HG03575 (cell line): Measurements from ENCODE around the gene XKR3.
"Not testable (repeated sequence)": the region's sequence is repeated elsewhere in the genome, so short reads cannot be mapped to it uniquely, and the experiment has no call there.

Source experiments
- ATAC-seq: cut with Tn5 transposase; IDR thresholded peaks from one replicate; pipeline ENCODE4 v1.9.1; 2021; ENCODE audit not compliant: unreplicated experiment, insufficient number of reproducible peaks, low FRiP score; ENCODE audit errors: extremely low read depth

The XKR3 gene

DNA sequence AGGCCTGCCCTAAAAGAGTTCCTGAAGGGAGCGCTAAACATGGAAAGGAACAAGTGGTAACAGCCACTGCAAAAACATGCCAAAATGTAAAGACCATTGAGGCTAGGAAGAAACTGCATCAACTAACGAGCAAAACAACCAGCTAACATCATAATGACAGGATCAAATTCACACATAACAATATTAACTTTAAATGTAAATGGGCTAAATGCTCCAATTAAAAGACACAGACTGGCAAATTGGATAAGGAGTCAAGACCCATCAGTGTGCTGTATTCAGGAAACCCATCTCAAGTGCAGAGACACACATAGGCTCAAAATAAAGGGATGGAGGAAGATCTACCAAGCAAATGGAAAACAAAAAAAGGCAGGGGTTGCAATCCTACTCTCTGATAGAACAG, 57.3 kb downstream of the XKR3 start:
- ATAC-seq, result not testable (repeated sequence)

DNA sequence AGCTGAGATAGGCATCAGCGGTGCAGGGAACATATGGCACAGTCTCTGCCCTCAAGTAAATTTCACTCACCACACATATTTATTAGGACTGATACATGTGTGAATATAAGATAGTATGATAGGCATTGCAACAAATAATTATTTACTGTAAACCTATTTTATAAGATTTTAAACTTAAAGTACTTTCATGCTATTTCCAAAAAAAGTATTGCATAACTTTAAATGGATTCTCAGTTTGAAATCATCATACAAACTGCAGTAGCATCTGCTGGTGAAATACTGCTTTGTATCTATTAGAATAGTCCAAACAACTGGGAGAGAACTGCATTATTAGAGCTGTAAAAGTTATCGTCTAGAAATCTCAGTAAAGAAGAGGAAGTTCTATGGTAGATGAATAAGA, 63.0 kb downstream of the XKR3 start:
- not testable (repeated sequence) for ATAC-seq

DNA sequence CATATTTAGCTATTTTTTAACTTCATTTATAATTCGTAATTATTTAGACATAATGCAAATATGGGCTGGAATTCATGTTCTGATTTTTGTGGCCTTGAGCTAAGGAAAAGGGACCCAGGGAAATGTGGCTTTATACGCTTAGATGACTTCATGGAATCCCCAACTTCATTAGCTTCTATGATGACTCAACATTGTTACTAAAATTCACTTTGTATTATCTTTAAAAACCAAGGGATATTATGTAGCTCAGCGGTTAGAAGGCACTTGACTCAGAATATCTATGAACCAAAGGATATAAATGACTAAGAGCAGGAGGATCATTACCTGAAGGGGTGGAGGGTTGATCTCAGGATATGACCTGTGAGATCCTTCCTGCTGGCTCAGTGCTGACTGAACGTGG, 64.8 kb downstream of the XKR3 start:
- not testable (repeated sequence) for ATAC-seq

GRCh38 chr22:16749282-16749681, 75.9 kb downstream of the XKR3 start:
- not testable (repeated sequence) for ATAC-seq

DNA sequence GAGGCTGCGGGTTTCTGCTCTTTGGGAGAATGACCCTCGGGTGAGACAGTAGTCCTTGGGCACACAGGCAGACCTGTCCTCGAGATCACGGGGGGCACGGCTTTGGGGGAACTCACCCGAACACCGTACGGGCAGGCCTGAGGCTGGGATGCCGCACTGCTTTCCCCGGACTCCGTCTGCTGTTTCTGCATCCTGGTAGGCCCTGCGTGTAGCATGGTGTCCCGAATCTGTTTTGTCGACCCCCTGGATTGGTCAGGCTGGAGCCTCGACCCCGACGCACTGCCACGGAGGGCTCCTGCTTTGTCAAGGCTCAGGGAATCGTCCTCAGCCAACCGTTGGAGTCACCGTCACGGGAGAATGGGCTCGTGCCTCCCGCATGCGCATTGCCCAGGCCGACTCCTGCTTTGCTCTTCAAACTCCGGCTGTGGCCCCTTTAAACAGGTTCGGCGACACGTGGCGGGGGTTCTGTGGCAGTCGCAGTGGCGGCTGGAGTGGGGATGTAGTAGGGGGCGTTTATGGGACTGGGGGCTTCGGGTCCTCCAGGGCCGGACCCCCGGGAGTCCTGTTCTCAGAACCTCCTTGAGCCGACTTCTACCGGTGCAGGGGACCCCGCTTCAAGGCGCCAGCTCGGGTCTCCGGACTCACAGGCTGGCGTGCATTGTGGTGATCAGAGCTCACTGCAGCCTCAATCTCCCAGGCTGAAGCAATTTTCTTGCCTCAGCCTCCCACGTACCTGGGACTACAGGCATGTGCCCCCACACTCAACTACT, 76.9 kb downstream of the XKR3 start:
- ATAC-seq, result not testable (repeated sequence)

DNA sequence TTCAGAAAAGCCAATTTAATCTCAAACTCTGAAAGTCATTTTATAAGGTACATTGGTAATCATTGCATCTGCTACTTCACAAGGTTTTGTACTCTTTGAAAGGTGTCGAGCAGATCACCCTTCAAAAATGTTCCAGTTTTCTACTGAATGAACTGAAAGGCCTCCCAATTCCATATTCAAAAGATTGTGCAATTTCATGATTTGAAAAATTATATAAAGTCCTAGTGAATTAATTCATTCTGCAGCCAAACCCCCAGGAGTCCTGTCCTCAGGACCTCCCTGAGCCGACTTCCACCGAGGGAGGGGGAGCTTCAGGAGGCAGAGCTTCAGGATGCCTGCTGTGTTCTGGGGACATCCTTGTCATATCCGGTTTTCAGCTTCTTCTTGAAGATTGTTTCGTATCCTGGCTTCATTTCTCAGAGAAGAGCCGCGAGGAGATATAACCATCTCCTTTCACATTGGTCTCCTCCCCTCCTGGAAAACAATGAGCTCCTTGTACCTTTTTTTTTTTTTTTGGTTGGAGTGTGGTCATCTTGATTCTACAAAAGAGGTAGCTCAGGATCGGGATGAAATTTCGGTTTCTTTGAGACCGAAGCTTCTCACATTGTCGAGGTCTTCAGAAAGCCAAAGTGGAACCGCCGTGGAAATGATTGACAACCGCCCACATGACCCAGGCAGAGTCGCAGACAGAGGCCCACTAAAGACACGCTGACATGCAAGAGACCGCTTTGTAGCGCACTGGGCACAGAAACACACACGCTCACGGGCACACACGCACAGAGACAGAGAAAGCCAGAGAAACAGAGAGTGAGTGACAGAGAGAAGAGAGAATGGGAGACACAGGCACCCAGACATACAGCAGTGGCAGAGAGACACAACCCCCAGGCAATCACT, 77.7 kb downstream of the XKR3 start:
- ATAC-seq, result not testable (repeated sequence)

- ATAC-seq, result not testable (repeated sequence)
Measured at GRCh38 chr22:16734271-16734670, 90.9 kb downstream of the XKR3 start.
